Suprapubic skin (tissue), 4 donors: ENCODE measurements around the gene TDRD10. TPM values are rescaled to one million over a fixed set of nuclear protein-coding genes. Genes with fewer than 3 reads are reported as not detected.

Source experiments
- DNase-seq, 2 donors: peaks; one replicate each; pipeline ENCODE4 v3.0.0-alpha.2; 2019; ENCODE audit warnings: low spot score in 2 of 2
- H3K27ac ChIP-seq: fragments of 200-600 bp; sonication (generic); one replicate; pipeline ENCODE4 v1.5.1; 2019
- H3K27me3 ChIP-seq: fragments of 200-600 bp; sonication (generic); one replicate; pipeline ENCODE4 v1.5.1; 2019
- H3K36me3 ChIP-seq: fragments of 200-600 bp; sonication (generic); one replicate; pipeline ENCODE4 v1.5.1; 2019
- H3K4me1 ChIP-seq: fragments of 200-600 bp; sonication (generic); one replicate; pipeline ENCODE4 v1.5.1; 2019
- H3K4me3 ChIP-seq: fragments of 200-600 bp; sonication (generic); one replicate; pipeline ENCODE4 v1.5.1; 2019; ENCODE audit warnings: mild to moderate bottlenecking
- H3K9me3 ChIP-seq: fragments of 200-600 bp; sonication (generic); one replicate; pipeline ENCODE4 v1.5.1; 2019
- EP300 ChIP-seq: sonication (generic); formaldehyde crosslinking; IDR thresholded peaks from one replicate; pipeline ENCODE4 v1.6.1; 2017; ENCODE audit warnings: antibody characterized with exemption
- POLR2A ChIP-seq, 2 donors: fragments of 450-650 bp; IDR thresholded peaks; one replicate each; pipeline ENCODE4 v1.6.1; 2017; ENCODE audit warnings: antibody characterized with exemption in 2 of 2, mild to moderate bottlenecking in 2 of 2, moderate library complexity in 2 of 2
- POLR2AphosphoS5 ChIP-seq, 3 donors: sonication (generic); formaldehyde crosslinking; IDR thresholded peaks; one replicate each; pipeline ENCODE4 v1.6.1; 2017; ENCODE audit warnings: antibody characterized with exemption in 3 of 3
- WGBS: methylation state at CpG from one replicate; pipeline ENCODE4 v1.1.5; 2018; 5-methylcytosine and 5-hydroxymethylcytosine counted together
- total RNA-seq, 4 donors: library from RNA; depleted of rRNA; stranded (reverse); fragments of >200 nt; gene quantifications; one replicate each; pipeline ENCODE4 v1.1.0, GENCODE V29; 2016
- TF ChIP-seq, protein P1 (sequence below), 2 donors: fragments of 200-600 bp in 1 of 2; fragments of 450-650 bp in 1 of 2; sonication (generic) in 1 of 2; IDR thresholded peaks; one replicate each; pipeline ENCODE4 v1.5.1; 2016 to 2019; ENCODE audit warnings: antibody characterized with exemption in 2 of 2, mild to moderate bottlenecking in 1 of 2, moderate library complexity in 1 of 2

Gene TDRD10
- total RNA-seq, 4 donors from 2014 or later: 0.72 to 2.6 (median 2.0) TPM

- Histone ChIP-seq H3K4me3 (no peak overlapping the region), H3K4me1 (peaks cover 40% of the 10 kb centered on the region), H3K27ac (no peak overlapping the region), H3K27me3 (no peaks in the 10 kb centered on the region), H3K36me3 (peaks cover 74% of the 10 kb centered on the region), H3K9me3 (no peaks in the 10 kb centered on the region)
- 91% methylated on average over 6 of the region's 6 CpGs for WGBS
- DNase-seq: no peak
- no peak for TF ChIP-seq POLR2AphosphoS5 (IDR thresholded peaks at IDR 0.05)
These were observed 50.0 kb downstream of the TDRD10 start for GRCh38 chr1:154552036-154552435.

DNA sequence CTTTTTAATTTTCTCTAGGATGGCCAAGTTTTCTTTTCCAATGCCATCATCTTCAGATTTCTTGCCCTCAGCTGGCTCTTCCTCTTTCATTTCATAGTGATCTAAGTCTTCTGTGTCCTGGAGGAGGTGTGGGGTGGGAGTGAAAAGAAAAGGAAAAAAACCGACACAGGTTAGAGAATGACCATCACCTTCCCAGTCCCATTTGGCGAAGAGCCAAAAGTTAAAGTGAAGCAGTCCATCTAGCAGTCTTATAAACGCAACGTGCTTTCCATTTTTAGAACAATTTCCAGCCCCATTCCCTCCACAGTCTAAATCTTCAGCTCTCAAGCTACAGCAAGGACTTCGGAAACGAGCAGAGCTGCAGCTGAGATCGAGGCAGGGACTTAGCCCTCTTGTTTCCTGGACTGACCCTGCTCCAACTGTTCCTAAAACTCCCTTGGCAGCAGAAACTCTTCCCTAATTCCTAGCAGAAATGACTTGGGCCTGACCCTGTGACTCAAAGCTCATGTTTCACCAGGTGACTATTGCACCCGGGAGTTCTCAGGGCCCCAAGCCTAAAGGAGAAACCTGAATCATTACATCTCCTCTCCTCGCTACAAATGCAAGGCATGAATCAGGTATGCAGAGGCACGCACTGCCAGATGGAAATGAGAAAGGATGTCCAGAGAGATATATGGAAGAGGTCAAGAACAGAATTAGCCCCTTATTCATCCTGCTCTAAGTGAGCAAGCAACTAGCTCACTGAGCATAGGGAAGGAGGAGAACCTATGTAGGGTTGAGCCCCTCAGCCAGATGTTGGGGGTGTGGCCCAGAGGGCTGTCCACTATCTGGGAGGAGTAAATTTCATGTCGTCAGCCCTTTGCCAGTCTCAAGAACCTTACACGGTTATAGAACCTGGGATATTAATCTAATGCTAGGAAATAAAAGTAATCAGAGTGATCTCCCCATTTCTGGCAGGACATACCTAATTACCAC lies 51.3 kb downstream of the TDRD10 start:
- Histone ChIP-seq H3K4me1 (peaks cover 39% of the 10 kb centered on the region), H3K36me3 (peaks cover 74% of the 10 kb centered on the region), H3K4me3 (no peak overlapping the region), H3K27ac (no peak overlapping the region), H3K27me3 (no peaks in the 10 kb centered on the region), H3K9me3 (no peaks in the 10 kb centered on the region)
- TF ChIP-seq EP300 (no peak), POLR2A (IDR thresholded peaks at IDR 0.05) (no peak), POLR2AphosphoS5 (IDR thresholded peaks at IDR 0.05) (no peak)
- TF ChIP-seq, protein P1, sequence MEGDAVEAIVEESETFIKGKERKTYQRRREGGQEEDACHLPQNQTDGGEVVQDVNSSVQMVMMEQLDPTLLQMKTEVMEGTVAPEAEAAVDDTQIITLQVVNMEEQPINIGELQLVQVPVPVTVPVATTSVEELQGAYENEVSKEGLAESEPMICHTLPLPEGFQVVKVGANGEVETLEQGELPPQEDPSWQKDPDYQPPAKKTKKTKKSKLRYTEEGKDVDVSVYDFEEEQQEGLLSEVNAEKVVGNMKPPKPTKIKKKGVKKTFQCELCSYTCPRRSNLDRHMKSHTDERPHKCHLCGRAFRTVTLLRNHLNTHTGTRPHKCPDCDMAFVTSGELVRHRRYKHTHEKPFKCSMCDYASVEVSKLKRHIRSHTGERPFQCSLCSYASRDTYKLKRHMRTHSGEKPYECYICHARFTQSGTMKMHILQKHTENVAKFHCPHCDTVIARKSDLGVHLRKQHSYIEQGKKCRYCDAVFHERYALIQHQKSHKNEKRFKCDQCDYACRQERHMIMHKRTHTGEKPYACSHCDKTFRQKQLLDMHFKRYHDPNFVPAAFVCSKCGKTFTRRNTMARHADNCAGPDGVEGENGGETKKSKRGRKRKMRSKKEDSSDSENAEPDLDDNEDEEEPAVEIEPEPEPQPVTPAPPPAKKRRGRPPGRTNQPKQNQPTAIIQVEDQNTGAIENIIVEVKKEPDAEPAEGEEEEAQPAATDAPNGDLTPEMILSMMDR (IDR thresholded peaks at IDR 0.05): no peak
- 68% methylated on average over 12 of the region's 12 CpGs for WGBS
- no peak for DNase-seq

DNA sequence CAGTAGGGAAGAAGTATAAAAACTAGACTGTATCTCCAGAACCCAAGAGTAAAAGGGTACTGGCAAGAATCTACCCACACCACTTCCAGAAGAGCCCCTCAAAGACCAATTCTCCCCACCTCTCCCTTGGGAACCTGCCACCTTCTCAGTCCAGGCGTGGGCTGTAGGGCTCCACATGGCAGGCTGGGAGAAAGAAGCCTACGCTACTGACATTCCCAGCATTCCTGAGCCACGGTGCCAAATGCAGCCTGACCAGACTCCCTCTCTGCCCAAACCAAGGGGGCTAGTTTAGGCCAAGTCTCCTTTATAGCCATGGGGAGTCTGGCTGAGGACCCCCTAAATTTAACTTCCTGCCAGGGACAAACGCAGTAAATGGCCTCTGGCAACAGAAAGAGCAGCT lies 54.4 kb downstream of the TDRD10 start:
- Histone ChIP-seq H3K9me3 (no peaks in the 10 kb centered on the region), H3K27me3 (no peaks in the 10 kb centered on the region), H3K4me1 (peaks cover 41% of the 10 kb centered on the region), H3K27ac (no peak overlapping the region), H3K36me3 (peaks cover 45% of the 10 kb centered on the region), H3K4me3 (peak overlapping the region; percentile 97)
- no peak for DNase-seq
- no peak for TF ChIP-seq EP300
- TF ChIP-seq POLR2AphosphoS5 (IDR thresholded peaks at IDR 0.05): no peak
- no peak for TF ChIP-seq POLR2A (IDR thresholded peaks at IDR 0.05)
- TF ChIP-seq, protein P1 (IDR thresholded peaks at IDR 0.05): no peak
- WGBS: 2% methylated on average over 4 of the region's 4 CpGs

- peak overlapping the region; percentile 15 for H3K27ac ChIP-seq
- no peak for TF ChIP-seq EP300
- WGBS: 7% methylated on average over 7 of the region's 7 CpGs
- no peaks in the 10 kb centered on the region for H3K9me3 ChIP-seq
- H3K36me3 ChIP-seq: peaks cover 35% of the 10 kb centered on the region
- no peak for DNase-seq
- peak overlapping the region; percentile 97 for H3K4me3 ChIP-seq
- H3K4me1 ChIP-seq: peaks cover 41% of the 10 kb centered on the region
- H3K27me3 ChIP-seq: no peaks in the 10 kb centered on the region
These were observed 55.4 kb downstream of the TDRD10 start for GRCh38 chr1:154557248-154557938.

DNA sequence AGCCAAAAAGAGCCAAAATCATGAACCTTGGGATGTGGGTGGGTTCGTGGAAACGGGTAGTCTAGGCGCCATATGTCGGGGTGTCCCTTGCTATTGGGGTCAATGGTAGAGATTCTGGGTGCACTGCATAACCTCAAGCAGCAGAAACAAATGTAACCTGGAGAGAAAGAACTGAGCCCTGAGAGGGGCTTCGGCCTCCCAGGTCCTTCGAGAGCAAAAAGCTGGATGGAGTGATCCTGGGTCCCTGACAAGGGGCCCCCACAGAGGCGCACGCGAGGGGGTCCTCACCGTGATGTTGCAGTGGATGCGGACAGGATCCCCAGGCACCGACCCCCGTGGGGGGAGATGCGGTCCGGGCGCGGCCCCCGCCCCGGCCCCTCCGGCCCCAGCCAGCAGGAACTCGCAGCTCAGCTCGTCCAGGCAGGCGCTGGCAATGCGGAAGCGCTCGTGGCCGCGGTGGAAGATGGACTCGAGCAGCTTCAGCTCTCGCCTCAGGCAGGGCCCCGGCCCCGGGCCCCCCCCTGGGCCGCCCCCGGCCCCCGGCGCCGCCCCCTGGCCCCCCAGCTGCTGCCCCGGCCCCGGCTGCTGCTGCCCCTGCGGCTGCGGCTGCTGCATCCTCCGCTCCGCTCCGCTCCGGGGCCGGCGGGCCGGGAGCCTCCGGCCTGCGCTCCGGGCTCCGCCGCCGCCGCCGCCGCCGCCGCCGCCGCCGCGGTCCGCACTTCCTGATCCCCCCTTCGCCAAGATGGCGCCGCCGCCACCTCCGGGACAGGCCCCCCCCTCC lies 56.1 kb downstream of the TDRD10 start, which contains the start of gene UBE2Q1:
UBE2Q1 (minus strand) TSS at position 724 of the 781 bp plus-strand sequence; CDS start at position 615, 109 bp downstream.
- peak within 1 kb of the TSS; percentile 88 for H3K27ac ChIP-seq
- peak; percentile 81 to 87 for DNase-seq
- no peak for TF ChIP-seq EP300
- TF ChIP-seq POLR2A (IDR thresholded peaks at IDR 0.05): no peak
- TF ChIP-seq POLR2AphosphoS5 (IDR thresholded peaks at IDR 0.05): no peak
- TF ChIP-seq, protein P1 (IDR thresholded peaks at IDR 0.05): no peak
- H3K36me3 ChIP-seq: peaks cover 28% of the 10 kb centered on the region
- under 1% methylated on average over 15 of the region's 69 CpGs for WGBS
- peak within 1 kb of the TSS; percentile 97 for H3K4me3 ChIP-seq
- H3K27me3 ChIP-seq: no peaks in the 10 kb centered on the region
- H3K4me1 ChIP-seq: peaks cover 39% of the 10 kb centered on the region
- H3K9me3 ChIP-seq: no peaks in the 10 kb centered on the region
